Testis (tissue), 2 donors: ENCODE data around the gene CHD2.

Source experiments
- CTCF ChIP-seq, 3 experiments: fragments of 450-650 bp in 2 of 3; fragments of 200-600 bp in 1 of 3; sonication (generic) in 1 of 3; IDR thresholded peaks; one replicate each; pipeline ENCODE4 v1.5.1; 2016 to 2019; ENCODE audit warnings: antibody characterized with exemption in 3 of 3, mild to moderate bottlenecking in 2 of 3, moderate library complexity in 1 of 3
- POLR2A ChIP-seq: fragments of 450-650 bp; IDR thresholded peaks from one replicate; pipeline ENCODE4 v1.6.1; 2017; ENCODE audit warnings: antibody characterized with exemption, mild to moderate bottlenecking, moderate library complexity

GRCh38 chr15:92853222-92853621 is 46.9 kb upstream of the CHD2 start:
- TF ChIP-seq CTCF (IDR thresholded peaks at IDR 0.05) (no peak), POLR2A (no peak)
